ENCODE measurements around the gene CDH2. TPM values are rescaled to one million over a fixed set of nuclear protein-coding genes. Genes with fewer than 3 reads are reported as not detected.

CDH2 gene
- total and polyA plus RNA-seq, 7 donors = under 0.01 to 8.2 (median 5.6) TPM; not detected in 1

- no peaks in the 10 kb centered on the region for H3K36me3 ChIP-seq
- no peak overlapping the region for H3K4me3 ChIP-seq
- WGBS, 2 donors = 71 to 84% methylated on average over 5 of the region's 5 CpGs
Observed at GRCh38 chr18:28127763-28128658, 48.9 kb downstream of the CDH2 start.

GRCh38 chr18:28127228-28127627 is 49.7 kb downstream of the CDH2 start:
- no peak for TF ChIP-seq EP300 (IDR thresholded peaks at IDR 0.05)
- no peak for TF ChIP-seq POLR2A (IDR thresholded peaks at IDR 0.05)
- TF ChIP-seq CTCF (IDR thresholded peaks at IDR 0.05) = no peak
- no peak for TF ChIP-seq POLR2AphosphoS5 (IDR thresholded peaks at IDR 0.05)
- intact Hi-C loops (cut with DNase I) = no loop called here

More at GRCh38 chr18:28127763-28128658, 48.9 kb downstream of the CDH2 start:
- Histone ChIP-seq H3K4me1 (no peaks in the 10 kb centered on the region), H3K9me3 (no peaks in the 10 kb centered on the region), H3K27me3 (no peaks in the 10 kb centered on the region), H3K27ac (no peak overlapping the region)
- TF ChIP-seq EP300 (IDR thresholded peaks at IDR 0.05) (no peak), POLR2A (IDR thresholded peaks at IDR 0.05) (no peak), CTCF (IDR thresholded peaks at IDR 0.05) (no peak), POLR2AphosphoS5 (IDR thresholded peaks at IDR 0.05) (no peak)
- DNase-seq = no peak
- intact Hi-C loops (cut with DNase I) = no loop called here

GRCh38 chr18:28126768-28127167 is 50.2 kb downstream of the CDH2 start:
- Histone ChIP-seq H3K9me3 (no peaks in the 10 kb centered on the region), H3K27ac (no peak overlapping the region), H3K27me3 (no peaks in the 10 kb centered on the region), H3K4me1 (no peaks in the 10 kb centered on the region), H3K4me3 (no peak overlapping the region), H3K36me3 (no peaks in the 10 kb centered on the region)
- intact Hi-C loops (cut with DNase I) = no loop called here
- TF ChIP-seq EP300 (IDR thresholded peaks at IDR 0.05) = no peak
- no peak for TF ChIP-seq CTCF (IDR thresholded peaks at IDR 0.05)
- TF ChIP-seq POLR2A (IDR thresholded peaks at IDR 0.05) = no peak
- TF ChIP-seq POLR2AphosphoS5 (IDR thresholded peaks at IDR 0.05) = no peak
- no peak for DNase-seq
- 89 to 93% methylated on average over 5 of the region's 5 CpGs for WGBS, 2 donors

More at GRCh38 chr18:28127228-28127627, 49.7 kb downstream of the CDH2 start:
- Histone ChIP-seq H3K4me3 (no peak overlapping the region), H3K27ac (no peak overlapping the region), H3K9me3 (no peaks in the 10 kb centered on the region), H3K36me3 (no peaks in the 10 kb centered on the region), H3K27me3 (no peaks in the 10 kb centered on the region), H3K4me1 (no peaks in the 10 kb centered on the region)
- DNase-seq = no peak
- WGBS, 2 donors = 96 to 97% methylated on average over 6 of the region's 6 CpGs

GRCh38 chr18:28125051-28125450 is 51.9 kb downstream of the CDH2 start:
- WGBS, 2 donors = 74 to 79% methylated on average over 3 of the region's 3 CpGs
- Histone ChIP-seq H3K4me1 (no peaks in the 10 kb centered on the region), H3K9me3 (no peaks in the 10 kb centered on the region), H3K36me3 (no peaks in the 10 kb centered on the region), H3K27ac (no peak overlapping the region), H3K4me3 (no peak overlapping the region), H3K27me3 (no peaks in the 10 kb centered on the region)
- TF ChIP-seq CTCF (IDR thresholded peaks at IDR 0.05) (no peak), POLR2AphosphoS5 (IDR thresholded peaks at IDR 0.05) (no peak), EP300 (IDR thresholded peaks at IDR 0.05) (no peak), POLR2A (IDR thresholded peaks at IDR 0.05) (no peak)
- no peak for DNase-seq
- intact Hi-C loops (cut with DNase I) = no loop called here
